Activated CD8-positive, alpha-beta memory T cell treated with anti-CD3 and anti-CD28 coated beads, Interleukin-2, amount 50 U/mL, for 4 hours (primary cell): ENCODE results near the gene ARHGAP10.
"Not testable (repeated sequence)": the region's sequence is repeated elsewhere in the genome, so short reads cannot be mapped to it uniquely, and the experiment has no call there.

Source experiments
- DNase-seq: peaks from one replicate; pipeline ENCODE4 v3.0.0-alpha.2; 2020

The ARHGAP10 gene

GRCh38 chr4:148077581-148077980 lies 345.7 kb downstream of the ARHGAP10 start:
- no peak for DNase-seq

DNA sequence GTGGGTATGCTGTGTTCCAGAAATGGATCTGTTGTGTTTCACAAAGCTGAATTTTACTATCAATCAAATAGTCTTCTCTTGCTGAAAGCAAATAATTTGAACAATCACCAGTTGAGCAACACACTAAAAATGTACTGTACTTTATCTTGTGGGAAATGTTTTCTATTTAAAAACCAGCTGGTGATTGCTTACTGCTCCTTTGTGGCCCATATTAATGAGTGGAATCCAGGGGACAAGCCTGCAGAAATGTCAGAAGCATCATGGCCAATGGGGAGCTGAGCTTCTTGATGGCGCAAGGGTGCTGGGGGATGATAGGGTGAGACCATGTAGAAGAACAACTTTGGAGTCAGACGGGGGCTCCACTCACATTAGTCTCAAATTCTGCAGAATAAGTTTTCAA lies 346.2 kb downstream of the ARHGAP10 start:
- DNase-seq: no peak

DNA sequence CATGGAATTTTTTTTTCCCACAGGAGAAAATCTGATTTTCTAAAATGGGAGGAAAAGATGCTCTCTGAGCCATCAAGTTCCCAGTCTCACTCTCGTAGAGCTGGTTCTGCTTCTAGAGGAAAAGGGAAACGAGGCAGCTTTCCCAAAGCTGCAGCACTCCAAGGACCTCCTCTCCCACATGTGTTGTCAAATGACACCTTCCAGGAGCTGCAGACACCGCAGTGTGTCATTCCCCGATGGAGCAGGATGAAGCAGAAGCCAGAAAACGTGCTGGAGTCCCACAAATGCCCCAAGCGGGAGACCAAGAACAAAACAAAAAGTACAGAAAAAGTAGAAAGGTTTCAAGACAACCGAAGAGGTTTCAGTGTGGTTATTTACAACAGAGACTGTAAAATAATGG lies 348.1 kb downstream of the ARHGAP10 start:
- DNase-seq: no peak

GRCh38 chr4:148081267-148081666 lies 349.4 kb downstream of the ARHGAP10 start:
- DNase-seq: no peak

GRCh38 chr4:148081745-148082144 lies 349.9 kb downstream of the ARHGAP10 start:
- DNase-seq: no peak

- not testable (repeated sequence) for DNase-seq
Measured at GRCh38 chr4:148083073-148083472, 351.2 kb downstream of the ARHGAP10 start.

DNA sequence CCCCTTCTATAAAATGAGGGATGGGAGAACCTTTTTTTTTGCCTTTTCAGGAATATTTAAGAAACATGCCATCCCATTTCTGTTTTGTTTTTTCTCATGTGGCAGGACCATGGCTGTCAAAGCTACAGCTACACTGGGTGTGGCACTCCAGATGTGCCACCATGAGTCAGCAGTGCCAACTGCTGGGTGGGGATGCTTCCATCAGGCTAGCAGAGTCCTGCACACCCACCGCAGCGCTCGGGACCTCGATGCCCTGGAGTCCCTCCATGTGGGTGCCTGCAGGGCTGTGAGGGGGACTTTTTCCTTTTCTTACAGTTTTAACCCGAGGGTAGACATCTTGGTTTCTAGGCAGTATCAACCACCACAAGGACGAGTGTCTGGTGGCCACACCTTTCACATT lies 357.7 kb downstream of the ARHGAP10 start:
- no peak for DNase-seq

DNA sequence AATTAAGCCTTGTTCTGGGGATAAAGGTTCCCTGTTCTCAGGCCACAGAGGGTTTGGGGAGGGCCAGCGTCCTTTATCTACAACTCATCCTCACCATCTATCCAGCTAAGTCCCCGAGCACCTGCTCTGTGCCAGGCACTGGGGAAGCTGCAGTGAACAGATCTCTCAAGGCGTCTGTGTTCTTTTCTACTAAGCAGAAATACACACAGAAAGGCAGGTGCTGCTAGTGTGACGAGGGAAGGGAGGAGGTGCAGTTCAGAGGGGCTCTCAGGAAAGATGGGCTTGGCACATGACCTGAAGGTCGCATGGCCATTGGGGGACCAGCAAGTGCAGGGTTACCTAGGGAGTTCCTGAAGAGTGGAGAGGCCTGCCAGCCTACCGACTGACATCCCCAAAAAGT lies 358.1 kb downstream of the ARHGAP10 start:
- DNase-seq: no peak

DNA sequence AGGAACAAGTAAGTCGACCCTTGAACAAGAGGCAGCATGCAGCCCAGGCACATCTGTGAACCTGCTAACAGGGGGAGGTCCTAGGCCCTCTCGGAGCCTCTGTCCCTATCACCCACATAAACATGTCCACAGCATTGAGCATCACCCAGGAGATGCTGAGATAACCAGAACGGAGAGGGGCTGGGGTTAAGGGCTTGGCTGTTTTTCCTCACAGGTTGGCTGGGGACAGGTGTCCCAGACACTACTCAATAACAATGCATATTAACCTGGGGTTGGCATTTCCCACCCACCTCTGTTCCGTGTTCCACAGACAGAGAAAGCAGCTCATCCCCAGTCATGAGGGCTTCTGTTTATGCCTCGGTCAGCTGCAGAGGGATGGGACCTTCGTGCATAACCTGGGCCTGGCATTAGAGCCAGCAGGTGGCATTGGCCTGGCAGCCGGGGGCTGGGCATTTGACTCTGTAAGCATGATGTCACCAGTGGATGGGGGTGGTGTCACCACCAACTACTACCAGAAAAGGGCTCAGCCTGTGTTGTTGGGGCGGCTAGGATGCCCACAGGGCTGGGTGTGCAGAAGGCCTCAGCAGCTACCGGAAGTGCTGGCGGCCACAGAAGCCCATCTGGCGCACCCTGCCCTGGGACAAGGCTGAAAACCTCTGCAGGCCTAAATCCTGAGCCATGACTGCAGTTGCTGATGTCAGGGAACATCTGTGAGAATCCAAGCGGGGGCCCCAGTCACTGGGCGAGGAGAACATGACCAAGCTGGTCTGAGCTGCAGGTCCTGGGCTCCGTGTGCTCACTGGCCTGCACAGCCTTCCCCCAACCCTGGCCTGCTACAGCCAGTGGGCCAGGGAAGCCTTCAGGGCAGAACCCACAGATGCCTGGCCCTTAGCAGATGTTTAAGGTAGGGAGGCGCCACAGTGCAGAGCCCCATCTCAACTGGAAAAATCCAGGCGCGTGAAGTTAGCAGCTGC lies 358.9 kb downstream of the ARHGAP10 start:
- no peak for DNase-seq

DNA sequence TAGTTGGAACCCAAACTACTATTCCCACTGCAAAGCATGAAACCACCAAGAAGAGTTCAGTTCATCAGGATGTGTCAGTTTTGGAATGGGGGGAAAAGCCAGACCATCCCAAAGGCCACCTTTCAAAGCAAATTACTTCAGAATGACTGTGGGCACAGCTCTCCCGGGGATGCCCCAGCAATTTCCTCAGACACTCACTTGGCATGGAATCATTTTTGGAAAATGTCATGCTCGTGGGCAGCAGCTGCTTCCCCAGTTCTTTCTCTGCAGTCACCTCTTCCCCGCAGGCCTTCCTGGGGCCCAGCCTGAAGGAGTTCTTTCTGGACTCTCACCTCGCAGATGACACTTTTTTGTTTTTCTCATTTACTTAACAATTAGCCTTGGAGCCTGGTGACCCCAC lies 360.0 kb downstream of the ARHGAP10 start:
- DNase-seq: no peak

DNA sequence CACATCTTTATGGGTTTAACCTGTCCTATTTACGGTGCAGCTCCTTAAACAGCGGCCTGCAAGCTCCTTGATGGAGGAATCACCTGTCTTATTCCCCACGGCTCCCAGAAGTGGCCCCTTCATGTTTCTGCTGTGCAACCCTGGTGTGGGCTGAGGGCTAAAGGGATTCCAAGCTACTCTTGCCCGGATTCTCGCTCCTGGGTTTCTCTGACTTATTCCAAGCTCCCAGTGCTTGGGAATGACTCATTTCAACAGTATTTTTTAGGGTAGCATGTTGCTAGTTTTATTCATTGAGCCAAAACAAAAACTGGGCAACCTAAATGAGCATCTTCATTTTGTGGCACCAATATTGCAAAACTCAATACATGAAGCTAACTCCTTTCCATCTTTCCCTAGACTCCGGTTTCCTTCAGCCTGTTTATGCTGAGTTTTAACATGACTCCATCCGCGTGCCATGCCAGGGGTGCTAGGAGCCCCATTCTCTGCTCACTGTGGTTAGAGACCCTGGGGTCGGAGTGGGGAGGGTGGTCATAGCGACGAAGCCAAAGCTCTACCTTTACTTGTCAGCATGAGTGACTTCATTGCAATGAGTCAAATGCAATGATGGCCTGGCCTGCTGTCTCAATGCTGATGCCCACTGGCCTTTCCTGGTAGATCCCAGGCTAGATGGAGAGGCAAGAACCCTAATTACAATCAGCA lies 360.6 kb downstream of the ARHGAP10 start:
- no peak for DNase-seq

DNA sequence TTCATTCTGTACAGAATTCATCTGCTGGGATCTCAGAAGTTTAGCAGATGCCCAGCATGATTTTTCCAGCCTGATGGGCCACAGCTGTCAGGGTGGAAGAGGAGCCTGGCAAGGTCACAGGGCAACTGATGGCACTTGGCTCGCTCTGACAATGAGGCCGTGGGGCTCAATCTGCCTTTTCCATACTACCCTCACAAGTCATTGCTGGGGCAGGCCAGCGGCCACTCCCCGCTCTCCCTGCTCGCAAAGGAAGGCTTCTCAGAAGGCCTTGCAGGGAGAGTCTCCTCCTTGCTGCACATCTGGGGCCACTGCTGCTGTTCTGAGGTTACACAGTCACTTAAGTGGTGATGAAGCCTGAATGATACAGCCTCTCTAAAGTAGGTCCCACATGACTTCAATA lies 361.2 kb downstream of the ARHGAP10 start:
- no peak for DNase-seq

- DNase-seq: no peak
Measured at GRCh38 chr4:148094149-148094548, 362.3 kb downstream of the ARHGAP10 start.

GRCh38 chr4:148095346-148095923 lies 363.5 kb downstream of the ARHGAP10 start:
- no peak for DNase-seq

DNA sequence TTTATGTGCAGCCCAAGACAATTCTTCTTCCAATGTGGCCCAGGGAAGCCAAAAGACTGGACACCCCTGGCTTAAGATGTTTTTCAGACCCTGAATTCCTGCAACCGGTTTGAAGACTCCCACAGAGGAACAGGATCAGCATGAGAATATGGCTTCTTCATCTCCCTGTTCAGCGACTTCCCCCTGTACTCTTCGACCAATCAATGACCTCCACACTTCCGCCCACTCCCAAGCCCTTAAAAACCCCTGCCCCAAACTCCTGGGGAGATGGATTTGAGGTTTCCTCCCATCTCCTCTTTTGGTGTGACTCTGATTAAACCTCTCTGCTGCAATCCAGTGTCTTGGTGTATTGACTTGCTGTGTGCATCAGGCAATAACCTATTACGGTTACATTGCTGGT lies 365.9 kb downstream of the ARHGAP10 start:
- no peak for DNase-seq

DNA sequence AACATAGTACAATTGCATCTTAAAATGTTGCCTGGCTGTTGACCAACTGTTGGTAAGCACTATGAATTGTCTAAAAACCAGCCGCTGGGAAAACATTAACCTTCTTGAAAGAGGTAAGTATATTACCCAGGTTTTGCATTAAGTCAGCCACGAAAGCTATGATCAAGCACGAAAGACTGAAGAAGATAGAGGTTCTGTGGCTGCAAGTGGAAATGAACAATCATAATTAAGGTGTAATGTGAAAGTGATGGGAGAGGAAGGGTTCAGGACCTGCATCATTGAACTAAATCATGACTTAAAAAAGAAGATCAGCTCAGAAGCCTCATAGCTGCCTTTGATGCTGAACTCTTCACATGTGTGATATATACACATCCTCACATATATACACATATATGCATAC lies 369.3 kb downstream of the ARHGAP10 start:
- DNase-seq: no peak

GRCh38 chr4:148101790-148102189 lies 369.9 kb downstream of the ARHGAP10 start:
- no peak for DNase-seq

DNA sequence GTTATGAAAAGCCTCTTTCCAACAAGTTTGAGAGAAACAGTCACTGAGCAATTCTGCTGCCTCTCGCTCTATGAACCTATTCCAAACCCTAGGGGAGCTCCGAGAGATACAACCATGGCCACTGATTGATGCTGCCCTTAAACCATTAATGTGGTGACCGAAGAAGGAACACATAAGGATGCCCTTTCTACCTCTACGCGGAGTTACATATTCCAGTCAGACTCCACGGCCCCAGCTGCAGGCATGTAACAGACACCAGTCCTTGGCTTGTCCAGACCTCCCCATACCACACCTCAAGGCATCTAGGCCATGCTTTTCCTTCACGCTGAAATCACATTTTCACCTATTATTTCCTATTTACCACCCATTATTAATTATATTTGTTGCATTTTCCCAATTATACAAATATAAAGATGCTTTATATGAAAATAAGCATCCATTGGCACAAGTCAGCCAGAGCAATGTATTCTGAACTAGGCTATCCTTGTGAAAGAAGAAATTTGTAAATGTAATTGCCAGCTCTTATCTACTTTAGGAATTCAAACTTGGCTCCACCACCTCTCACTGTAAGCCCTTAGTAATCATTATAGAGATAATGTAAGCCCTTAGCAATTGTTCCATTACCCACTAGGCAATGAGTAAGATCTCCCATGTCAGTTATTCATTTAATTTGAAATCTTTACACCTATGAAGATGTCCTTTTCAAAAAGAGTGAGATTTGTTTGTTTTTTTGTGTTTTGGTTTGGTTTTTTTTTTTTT lies 371.9 kb downstream of the ARHGAP10 start:
- no peak for DNase-seq

DNA sequence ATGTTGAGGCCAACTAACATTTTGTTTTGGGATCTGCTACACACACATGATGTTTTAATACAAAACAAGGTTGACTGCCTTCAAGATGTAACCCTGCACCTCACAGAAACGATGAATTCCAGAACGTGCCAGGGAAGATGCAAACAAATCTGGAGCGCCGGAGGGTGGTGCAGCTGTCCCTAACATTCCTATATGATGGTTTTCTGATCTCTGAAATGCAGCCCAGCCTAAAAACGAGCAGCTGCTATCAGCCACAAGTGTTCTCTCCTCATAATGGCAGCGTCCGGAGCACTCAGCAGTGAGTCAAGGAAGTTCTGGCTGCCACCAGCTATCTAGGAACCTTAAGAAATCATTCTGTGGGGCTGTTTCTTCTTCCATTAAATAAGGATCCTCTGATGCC lies 376.9 kb downstream of the ARHGAP10 start:
- DNase-seq: no peak

DNA sequence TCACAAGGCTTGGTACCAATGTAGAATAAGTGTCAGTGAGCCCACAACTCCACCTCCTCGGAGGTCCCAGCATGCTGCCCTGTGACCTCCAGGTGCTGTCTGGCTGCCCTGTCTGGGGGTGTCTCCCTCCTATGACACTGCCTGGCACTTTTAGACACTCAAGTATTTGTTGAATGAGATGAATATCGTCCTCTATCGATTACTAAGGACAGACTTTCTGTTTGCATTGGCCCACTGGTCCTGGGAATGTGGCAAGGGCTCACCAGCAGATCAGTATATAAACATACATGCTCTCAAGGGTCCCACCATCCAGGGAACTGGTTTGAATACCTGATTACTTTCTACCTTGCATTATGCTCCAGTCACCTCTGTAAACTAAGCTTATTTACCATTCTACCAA lies 377.3 kb downstream of the ARHGAP10 start:
- no peak for DNase-seq

DNA sequence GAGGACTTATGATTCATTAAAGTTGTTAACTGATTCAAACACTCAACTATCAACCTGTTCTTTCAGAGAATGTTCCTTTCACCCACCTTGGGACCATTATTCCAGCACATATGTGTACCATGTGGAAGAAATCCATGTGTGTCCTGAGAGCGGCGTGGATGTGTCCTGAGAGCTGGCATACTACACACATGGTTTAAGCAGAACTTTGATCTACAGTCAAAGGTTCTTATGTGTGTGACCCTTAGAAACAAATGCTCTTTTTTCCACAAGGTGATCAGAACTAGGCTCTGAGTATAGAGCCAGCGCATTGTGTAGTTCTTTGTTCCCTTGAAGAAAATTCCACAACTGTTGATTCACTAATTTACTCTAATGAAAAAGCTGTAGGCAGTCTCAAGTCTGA lies 378.3 kb downstream of the ARHGAP10 start:
- no peak for DNase-seq

DNA sequence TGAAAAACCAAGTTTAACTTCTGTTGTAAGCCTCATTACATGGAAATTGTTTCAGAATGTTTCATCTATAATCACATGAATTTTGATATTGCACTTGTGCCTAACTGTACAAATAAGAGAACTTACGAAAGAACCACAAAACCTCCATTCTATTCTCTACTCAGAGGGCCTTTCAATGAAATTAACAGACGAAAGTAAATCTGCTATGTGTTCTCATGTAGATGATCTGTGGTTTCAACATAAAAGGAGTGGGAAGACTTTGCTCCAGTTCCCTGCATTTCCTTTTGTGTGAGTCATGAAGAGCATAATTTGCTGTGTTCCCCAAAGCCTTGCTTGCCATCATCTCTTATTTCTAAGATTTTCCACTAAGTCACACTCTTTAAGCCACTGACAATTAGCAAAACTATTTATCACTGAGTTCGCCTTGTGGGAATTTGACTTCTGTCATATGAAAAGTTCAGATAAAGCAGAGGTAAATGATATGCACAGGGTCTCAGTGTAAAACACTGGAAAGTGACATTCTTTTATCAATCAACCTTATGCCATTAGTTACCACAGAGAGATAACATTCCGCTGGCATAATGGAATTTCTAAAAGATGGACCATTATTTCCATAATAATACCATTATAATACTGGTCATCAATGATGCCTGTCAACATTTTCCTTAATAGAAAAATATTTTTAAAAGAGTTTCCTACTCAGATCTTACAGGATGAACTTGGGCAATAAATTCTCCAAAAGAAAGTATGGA lies 380.5 kb downstream of the ARHGAP10 start:
- DNase-seq: no peak
